Measurements from ENCODE around the gene NDUFB4.

The NDUFB4 gene

GRCh38 chr3:120557115-120557514, 39.0 kb upstream of the NDUFB4 start:
- TF ChIP-seq CTCF (IDR thresholded peaks at IDR 0.05; ENCODE audit: low read depth, low read length, missing control alignments), result no peak
- DNase-seq, result no peak
- in situ Hi-C loops (cut with HindIII; ENCODE audit: low pct_ligation_motif_present, low sequenced_read_pairs), result no loop called here

GRCh38 chr3:120558771-120559241, 37.3 kb upstream of the NDUFB4 start:
- Histone ChIP-seq H3K4me3 (ENCODE audit: low read depth, low read length) (peak overlapping the region; percentile 61), H3K27ac (peak overlapping the region; percentile 59)
- peak; percentile 95 for TF ChIP-seq CTCF (IDR thresholded peaks at IDR 0.05; ENCODE audit: low read depth, low read length, missing control alignments)

More at GRCh38 chr3:120557115-120557514, 39.0 kb upstream of the NDUFB4 start:
- Histone ChIP-seq H3K4me3 (ENCODE audit: low read depth, low read length) (no peak overlapping the region), H3K27ac (no peak overlapping the region), H3K36me3 (replicated peaks) (no peaks in the 10 kb centered on the region), H3K27me3 (replicated peaks) (no peaks in the 10 kb centered on the region)

GRCh38 chr3:120559242-120560061, 36.7 kb upstream of the NDUFB4 start:
- in situ Hi-C loops (cut with HindIII; ENCODE audit: low pct_ligation_motif_present, low sequenced_read_pairs), result no loop called here
- DNase-seq, result peak; percentile 68
- no peak for TF ChIP-seq CTCF (IDR thresholded peaks at IDR 0.05; ENCODE audit: low read depth, low read length, missing control alignments)
- Histone ChIP-seq H3K36me3 (replicated peaks) (no peaks in the 10 kb centered on the region), H3K27ac (peak overlapping the region; percentile 49), H3K27me3 (replicated peaks) (no peaks in the 10 kb centered on the region), H3K4me3 (ENCODE audit: low read depth, low read length) (peak overlapping the region; percentile 61)

More at GRCh38 chr3:120558771-120559241, 37.3 kb upstream of the NDUFB4 start:
- in situ Hi-C loops (cut with HindIII; ENCODE audit: low pct_ligation_motif_present, low sequenced_read_pairs), result no loop called here
- DNase-seq, result peak; percentile 91
- Histone ChIP-seq H3K27me3 (replicated peaks) (no peaks in the 10 kb centered on the region), H3K36me3 (replicated peaks) (no peaks in the 10 kb centered on the region)

- TF ChIP-seq CTCF (IDR thresholded peaks at IDR 0.05; ENCODE audit: low read depth, low read length, missing control alignments), result no peak
- no peak for DNase-seq
- Histone ChIP-seq H3K27me3 (replicated peaks) (no peaks in the 10 kb centered on the region), H3K36me3 (replicated peaks) (no peaks in the 10 kb centered on the region), H3K27ac (no peak overlapping the region), H3K4me3 (ENCODE audit: low read depth, low read length) (no peak overlapping the region)
- in situ Hi-C loops (cut with HindIII; ENCODE audit: low pct_ligation_motif_present, low sequenced_read_pairs), result no loop called here
These were observed 35.6 kb upstream of the NDUFB4 start for GRCh38 chr3:120560304-120561250.

- Histone ChIP-seq H3K36me3 (replicated peaks) (no peaks in the 10 kb centered on the region), H3K27ac (no peak overlapping the region), H3K27me3 (replicated peaks) (no peaks in the 10 kb centered on the region), H3K4me3 (ENCODE audit: low read depth, low read length) (no peak overlapping the region)
- peak; percentile 93 for TF ChIP-seq CTCF (IDR thresholded peaks at IDR 0.05; ENCODE audit: low read depth, low read length, missing control alignments)
- DNase-seq, result peak; percentile 74
- in situ Hi-C loops (cut with HindIII; ENCODE audit: low pct_ligation_motif_present, low sequenced_read_pairs), result no loop called here
These were observed 34.7 kb upstream of the NDUFB4 start for GRCh38 chr3:120561251-120562045.
